ENCODE results near the gene PRKG2.

PRKG2 gene

GRCh38 chr4:81118086-81118485, 96.9 kb downstream of the PRKG2 start:
- no peak for TF ChIP-seq CTCF (IDR thresholded peaks at IDR 0.05; ENCODE audit: borderline replicate concordance, control extremely low read depth, extremely low read depth, insufficient read depth, missing control alignments)
- in situ Hi-C loops (cut with MboI; ENCODE audit: low sequenced_read_pairs, unreplicated experiment), result no loop called here

GRCh38 chr4:81116566-81116965, 98.5 kb downstream of the PRKG2 start:
- DNase-seq (ENCODE audit: low spot score), result no peak
- TF ChIP-seq CTCF (IDR thresholded peaks at IDR 0.05; ENCODE audit: borderline replicate concordance, control extremely low read depth, extremely low read depth, insufficient read depth, missing control alignments), result no peak
- in situ Hi-C loops (cut with MboI; ENCODE audit: low sequenced_read_pairs, unreplicated experiment), result no loop called here

More at GRCh38 chr4:81118086-81118485, 96.9 kb downstream of the PRKG2 start:
- no peak for DNase-seq (ENCODE audit: low spot score)

GRCh38 chr4:81113024-81113423, 102.0 kb downstream of the PRKG2 start:
- no peak for TF ChIP-seq CTCF (IDR thresholded peaks at IDR 0.05; ENCODE audit: borderline replicate concordance, control extremely low read depth, extremely low read depth, insufficient read depth, missing control alignments)
- in situ Hi-C loops (cut with MboI; ENCODE audit: low sequenced_read_pairs, unreplicated experiment), result no loop called here
- DNase-seq (ENCODE audit: low spot score), result no peak

- no peak for DNase-seq (ENCODE audit: low spot score)
- TF ChIP-seq CTCF (IDR thresholded peaks at IDR 0.05; ENCODE audit: borderline replicate concordance, control extremely low read depth, extremely low read depth, insufficient read depth, missing control alignments), result no peak
- in situ Hi-C loops (cut with MboI; ENCODE audit: low sequenced_read_pairs, unreplicated experiment), result no loop called here
Observed at GRCh38 chr4:81109356-81109755, 105.7 kb downstream of the PRKG2 start.

- no peak for TF ChIP-seq CTCF (IDR thresholded peaks at IDR 0.05; ENCODE audit: borderline replicate concordance, control extremely low read depth, extremely low read depth, insufficient read depth, missing control alignments)
- DNase-seq (ENCODE audit: low spot score), result no peak
- in situ Hi-C loops (cut with MboI; ENCODE audit: low sequenced_read_pairs, unreplicated experiment), result no loop called here
Observed at GRCh38 chr4:81106150-81106549, 108.9 kb downstream of the PRKG2 start.

GRCh38 chr4:81102107-81102506, 112.9 kb downstream of the PRKG2 start:
- no peak for TF ChIP-seq CTCF (IDR thresholded peaks at IDR 0.05; ENCODE audit: borderline replicate concordance, control extremely low read depth, extremely low read depth, insufficient read depth, missing control alignments)
- in situ Hi-C loops (cut with MboI; ENCODE audit: low sequenced_read_pairs, unreplicated experiment), result no loop called here
- DNase-seq (ENCODE audit: low spot score), result no peak

- no peak for DNase-seq (ENCODE audit: low spot score)
- no peak for TF ChIP-seq CTCF (IDR thresholded peaks at IDR 0.05; ENCODE audit: borderline replicate concordance, control extremely low read depth, extremely low read depth, insufficient read depth, missing control alignments)
- in situ Hi-C loops (cut with MboI; ENCODE audit: low sequenced_read_pairs, unreplicated experiment), result loop anchor here (25.0 kb wide), 1 partner anchor 241 kb away; no protein-coding TSS in a partner anchor
Observed at GRCh38 chr4:81096566-81096965, 118.5 kb downstream of the PRKG2 start.

All from GM13976 (cell line).